HFFc6 (cell line): ENCODE results near the gene GPR35. TPM values are rescaled to one million over a fixed set of nuclear protein-coding genes. Genes with fewer than 3 reads are reported as not detected.

Experiments used
- DNase-seq: peaks from one replicate; pipeline ENCODE4 v3.0.0-alpha.2; 2018
- H3K27ac Mint-ChIP-seq: 2 replicates; pipeline ENCODE4 v1.8.0; 2020; ENCODE audit warnings: mild to moderate bottlenecking, mixed read lengths
- H3K27me3 Mint-ChIP-seq: 2 replicates; pipeline ENCODE4 v1.8.0; 2021; ENCODE audit warnings: mild to moderate bottlenecking, moderate library complexity, mixed read lengths; ENCODE audit not compliant: insufficient read depth
- H3K36me3 Mint-ChIP-seq: 2 replicates; pipeline ENCODE4 v1.8.0; 2021; ENCODE audit warnings: low read depth, mixed read lengths
- H3K4me1 Mint-ChIP-seq: 2 replicates; pipeline ENCODE4 v1.8.0; 2020; ENCODE audit warnings: low read depth, mixed read lengths
- H3K4me3 Mint-ChIP-seq: 2 replicates; pipeline ENCODE4 v1.8.0; 2020; ENCODE audit warnings: mild to moderate bottlenecking, moderate library complexity, mixed read lengths
- H3K9me3 Mint-ChIP-seq: 2 replicates; pipeline ENCODE4 v1.8.0; 2020; ENCODE audit warnings: mild to moderate bottlenecking, mixed read lengths
- total RNA-seq, 6 experiments: library from RNA; stranded (reverse); fragmentation: NEBNext Ultra II Directional; extraction: Animal tissue kit (Norgen Biotek cat#: 25700); gene quantifications; 2 replicates in 1 of 6; 3 replicates in 5 of 6; pipeline ENCODE4 v1.2.3, GENCODE V29; 2021
- TF ChIP-seq, protein P1 (sequence below): fragments of 200-600 bp; sonication (generic); IDR thresholded peaks from 2 replicates; pipeline ENCODE4 v1.5.0; 2021; ENCODE audit warnings: antibody characterized with exemption, mild to moderate bottlenecking

GPR35 gene
- total RNA-seq, 6 experiments from 2014 or later = 0.11 to 0.28 (median 0.14) TPM; not detected in 3

DNA sequence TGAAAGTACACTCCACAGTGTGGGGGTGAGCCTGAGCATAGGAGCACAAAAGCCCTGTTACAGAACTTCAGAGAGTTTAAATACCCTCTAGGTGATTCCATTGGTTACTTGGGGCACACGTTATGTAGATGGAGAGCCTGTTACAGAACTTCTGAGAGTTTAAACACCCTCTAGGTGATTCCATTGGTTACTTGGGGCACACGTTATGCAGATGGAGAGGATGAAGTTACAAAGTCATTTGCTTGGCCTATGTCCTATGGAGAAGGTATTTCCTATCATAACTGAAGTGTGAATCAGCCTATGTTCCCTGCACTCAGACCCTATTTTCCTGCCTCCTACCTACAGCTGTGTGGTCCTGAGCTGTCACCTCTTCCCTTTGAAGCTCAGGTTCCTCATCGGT lies 42.5 kb upstream of the GPR35 start:
- H3K27ac Mint-ChIP-seq = peak overlapping the region; percentile 26; the same call in 1 of the 2 replicates

DNA sequence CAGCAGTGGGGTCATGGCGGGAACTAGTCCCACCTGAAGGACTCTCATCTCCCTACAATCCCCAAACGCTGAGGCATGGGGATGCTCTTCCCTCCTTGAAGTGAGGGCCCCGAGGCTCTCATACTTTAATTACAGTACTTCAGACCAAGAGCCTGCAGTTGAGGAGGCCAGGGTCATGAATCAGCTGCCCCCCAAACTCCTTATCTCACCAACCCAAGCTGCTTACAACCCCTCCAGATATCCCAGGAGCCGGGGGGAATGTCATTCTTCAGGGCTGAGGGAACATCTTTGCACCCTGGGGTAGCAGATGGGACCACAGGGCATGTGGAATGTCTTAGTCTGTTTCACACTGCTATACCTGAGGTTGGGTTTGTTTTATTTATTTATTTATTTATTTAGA lies 41.5 kb upstream of the GPR35 start:
- H3K4me1 Mint-ChIP-seq = peaks cover 69% of the 10 kb centered on the region
- TF ChIP-seq, protein P1, sequence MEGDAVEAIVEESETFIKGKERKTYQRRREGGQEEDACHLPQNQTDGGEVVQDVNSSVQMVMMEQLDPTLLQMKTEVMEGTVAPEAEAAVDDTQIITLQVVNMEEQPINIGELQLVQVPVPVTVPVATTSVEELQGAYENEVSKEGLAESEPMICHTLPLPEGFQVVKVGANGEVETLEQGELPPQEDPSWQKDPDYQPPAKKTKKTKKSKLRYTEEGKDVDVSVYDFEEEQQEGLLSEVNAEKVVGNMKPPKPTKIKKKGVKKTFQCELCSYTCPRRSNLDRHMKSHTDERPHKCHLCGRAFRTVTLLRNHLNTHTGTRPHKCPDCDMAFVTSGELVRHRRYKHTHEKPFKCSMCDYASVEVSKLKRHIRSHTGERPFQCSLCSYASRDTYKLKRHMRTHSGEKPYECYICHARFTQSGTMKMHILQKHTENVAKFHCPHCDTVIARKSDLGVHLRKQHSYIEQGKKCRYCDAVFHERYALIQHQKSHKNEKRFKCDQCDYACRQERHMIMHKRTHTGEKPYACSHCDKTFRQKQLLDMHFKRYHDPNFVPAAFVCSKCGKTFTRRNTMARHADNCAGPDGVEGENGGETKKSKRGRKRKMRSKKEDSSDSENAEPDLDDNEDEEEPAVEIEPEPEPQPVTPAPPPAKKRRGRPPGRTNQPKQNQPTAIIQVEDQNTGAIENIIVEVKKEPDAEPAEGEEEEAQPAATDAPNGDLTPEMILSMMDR = no peak
- no peak overlapping the region for H3K4me3 Mint-ChIP-seq
- H3K9me3 Mint-ChIP-seq = 0 out of 2 replicates have a peak, but pooled peaks cover 4% of the 10 kb centered on the region
- no peak overlapping the region for H3K27ac Mint-ChIP-seq
- peaks cover 23% of the 10 kb centered on the region for H3K36me3 Mint-ChIP-seq
- no peak for DNase-seq
- peaks cover 6% of the 10 kb centered on the region for H3K27me3 Mint-ChIP-seq

More for the DNA sequence above, 42.5 kb upstream of the GPR35 start:
- Mint-ChIP-seq H3K4me3 (peak overlapping the region; percentile 34; the same call in 1 of the 2 replicates), H3K36me3 (peaks cover 23% of the 10 kb centered on the region), H3K27me3 (peaks cover 6% of the 10 kb centered on the region), H3K4me1 (peaks cover 59% of the 10 kb centered on the region), H3K9me3 (0 out of 2 replicates have a peak, but pooled peaks cover 4% of the 10 kb centered on the region)
- TF ChIP-seq, protein P1 = no peak
- peak; percentile 9 for DNase-seq

DNA sequence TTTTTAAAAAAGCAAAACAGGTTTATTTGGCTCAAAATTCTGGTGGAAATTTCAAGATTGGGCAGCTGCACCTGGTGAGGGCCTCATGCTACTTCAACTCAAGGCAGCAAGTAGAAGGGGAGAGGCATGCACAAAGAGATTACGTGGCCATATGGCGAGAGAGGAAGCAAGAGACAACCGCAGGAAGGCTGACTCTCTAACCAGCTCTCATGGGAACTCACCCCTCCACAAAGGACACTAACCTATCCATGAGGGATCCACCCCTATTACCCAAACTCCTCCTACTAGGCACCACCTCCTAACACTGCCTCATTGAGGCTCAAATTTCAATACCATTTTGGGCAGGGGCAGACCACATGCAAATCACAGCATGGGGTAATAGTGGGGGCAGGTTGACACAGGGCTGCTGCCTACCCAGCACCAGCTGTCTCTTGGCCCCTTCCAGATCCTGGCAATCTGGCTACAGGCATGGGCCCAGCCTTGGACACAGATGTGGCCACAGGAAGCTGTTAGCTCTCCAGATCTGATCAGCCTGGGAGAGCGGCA lies 40.7 kb upstream of the GPR35 start:
- Mint-ChIP-seq H3K9me3 (0 out of 2 replicates have a peak, but pooled peaks cover 4% of the 10 kb centered on the region), H3K4me1 (peaks cover 69% of the 10 kb centered on the region), H3K36me3 (peaks cover 23% of the 10 kb centered on the region), H3K27me3 (peaks cover 6% of the 10 kb centered on the region), H3K27ac (peak overlapping the region; percentile 46; the same call in 1 of the 2 replicates), H3K4me3 (peak overlapping the region; percentile 97)
- no peak for DNase-seq
- TF ChIP-seq, protein P1 = no peak

DNA sequence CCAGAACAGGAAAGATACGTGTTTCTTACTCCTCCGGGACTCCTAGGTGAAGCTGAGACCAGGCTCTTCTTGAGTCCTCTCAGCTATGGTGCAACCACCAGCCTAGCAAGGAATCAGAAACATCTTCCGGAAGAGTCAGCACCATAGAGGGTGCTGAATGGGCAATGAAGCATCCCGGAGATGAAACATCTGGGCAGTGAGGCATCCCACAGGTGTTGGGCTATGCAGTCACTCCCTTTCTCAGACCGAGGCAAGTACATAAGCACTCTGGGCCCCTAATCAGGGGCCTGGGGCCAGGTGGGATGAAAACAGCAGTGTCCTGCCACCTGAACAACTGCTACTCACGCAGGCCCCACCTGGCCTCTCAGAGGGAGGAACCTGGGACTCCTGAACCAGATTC lies 40.2 kb upstream of the GPR35 start:
- Mint-ChIP-seq H3K4me1 (peaks cover 64% of the 10 kb centered on the region), H3K4me3 (peak overlapping the region; percentile 97), H3K27ac (peak overlapping the region; percentile 46; the same call in 1 of the 2 replicates), H3K27me3 (peaks cover 6% of the 10 kb centered on the region), H3K9me3 (0 out of 2 replicates have a peak, but pooled peaks cover 4% of the 10 kb centered on the region), H3K36me3 (peaks cover 23% of the 10 kb centered on the region)
- TF ChIP-seq, protein P1 = no peak
- DNase-seq = no peak

DNA sequence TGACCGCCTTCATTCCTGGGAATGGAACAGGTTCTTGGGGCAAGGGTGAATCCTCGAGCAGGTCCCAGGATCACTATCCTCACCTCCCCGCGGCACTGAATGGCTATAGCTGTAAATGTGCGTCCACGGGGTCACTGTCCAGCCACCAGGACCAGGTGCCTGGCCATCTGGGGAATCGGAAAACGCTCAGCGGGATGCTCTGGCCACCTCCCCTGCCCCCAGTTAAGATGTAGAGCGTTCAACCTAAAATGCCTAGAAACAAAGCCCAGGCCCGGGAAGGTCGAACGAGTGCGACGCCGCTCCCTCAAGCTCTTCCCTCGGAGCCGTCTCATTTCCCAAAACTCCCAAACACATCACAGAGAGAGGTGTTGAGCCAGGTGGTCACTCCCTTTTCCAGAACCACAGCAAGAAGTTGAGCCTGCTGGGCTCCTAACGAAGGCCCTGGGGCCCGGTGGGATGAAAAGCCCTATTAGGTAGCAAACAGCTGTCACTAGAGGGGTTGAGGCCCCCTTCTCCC lies 39.5 kb upstream of the GPR35 start:
- no peak for DNase-seq
- Mint-ChIP-seq H3K4me1 (peaks cover 57% of the 10 kb centered on the region), H3K9me3 (0 out of 2 replicates have a peak, but pooled peaks cover 4% of the 10 kb centered on the region), H3K4me3 (peak overlapping the region; percentile 97), H3K27ac (peak overlapping the region; percentile 90), H3K27me3 (peaks cover 6% of the 10 kb centered on the region), H3K36me3 (peaks cover 18% of the 10 kb centered on the region)
- TF ChIP-seq, protein P1 = no peak
